ENCODE results near the gene NENF.

GRCh38 chr1:212388985-212389716 lies 43.6 kb upstream of the NENF start:
- TF ChIP-seq CTCF (IDR thresholded peaks at IDR 0.05; ENCODE audit: low read length) (no peak), EZH2phosphoT487 (IDR thresholded peaks at IDR 0.05; ENCODE audit: low read length) (no peak), EZH2 (optimal IDR thresholded peaks at IDR 0.05; ENCODE audit: low read depth, low read length) (no peak)
